DOHH2 (cell line): ENCODE data around the gene MINAR1.

Experiments
- H3F3A ChIP-seq: fragments of 200-600 bp; sonication (generic), shearing (Covaris generic); 2 replicates; pipeline ENCODE4 v1.6.0; 2016; ENCODE audit warnings: antibody characterized with exemption, mild to moderate bottlenecking; ENCODE audit not compliant: control insufficient read depth, insufficient read depth
- H3K27ac ChIP-seq: fragments of 200-600 bp; sonication (generic); 2 replicates; pipeline ENCODE4 v1.5.1; 2014; ENCODE audit warnings: low read depth, mild to moderate bottlenecking, low read length, moderate library complexity
- H3K27me3 ChIP-seq: fragments of 200-600 bp; sonication (generic); 2 replicates; pipeline ENCODE4 v1.6.1; 2014; ENCODE audit warnings: mild to moderate bottlenecking, low read length, mixed read lengths; ENCODE audit not compliant: control insufficient read depth
- H3K36me3 ChIP-seq: fragments of 200-600 bp; sonication (generic); 2 replicates; pipeline ENCODE4 v1.6.1; 2014; ENCODE audit warnings: mild to moderate bottlenecking, low read length, moderate library complexity, mixed read lengths; ENCODE audit not compliant: control insufficient read depth
- H3K4me1 ChIP-seq: fragments of 200-600 bp; sonication (generic); 2 replicates; pipeline ENCODE4 v1.6.1; 2014; ENCODE audit warnings: mild to moderate bottlenecking, low read length, mixed read lengths; ENCODE audit not compliant: control insufficient read depth
- H3K4me2 ChIP-seq: fragments of 200-600 bp; sonication (generic); 2 replicates; pipeline ENCODE4 v1.6.0; 2014; ENCODE audit warnings: mild to moderate bottlenecking, low read length, moderate library complexity
- H3K4me3 ChIP-seq: fragments of 200-600 bp; sonication (generic); 2 replicates; pipeline ENCODE4 v1.5.1; 2014; ENCODE audit warnings: mild to moderate bottlenecking, low read length, mixed read lengths
- H3K79me2 ChIP-seq: fragments of 200-600 bp; sonication (generic); 2 replicates; pipeline ENCODE4 v1.6.1; 2014; ENCODE audit warnings: mild to moderate bottlenecking, low read length, mixed read lengths; ENCODE audit not compliant: control insufficient read depth
- H3K9me2 ChIP-seq: fragments of 200-600 bp; sonication (generic); replicated peaks from 2 replicates; pipeline ENCODE4 v1.6.1; 2014; ENCODE audit warnings: mild to moderate bottlenecking, low read length, mixed read lengths; ENCODE audit not compliant: control insufficient read depth
- H3K9me3 ChIP-seq: fragments of 200-600 bp; sonication (generic); 2 replicates; pipeline ENCODE4 v1.6.1; 2014; ENCODE audit warnings: antibody characterized with exemption, low read length, mixed read lengths; ENCODE audit not compliant: control insufficient read depth, insufficient read depth
- H4K20me1 ChIP-seq: fragments of 200-600 bp; sonication (generic); 2 replicates; pipeline ENCODE4 v1.6.0; 2014; ENCODE audit warnings: low read depth, mild to moderate bottlenecking, antibody characterized with exemption, low read length, moderate library complexity; ENCODE audit not compliant: control insufficient read depth, insufficient read depth
- CTCF ChIP-seq: fragments of 200-600 bp; sonication (generic); IDR thresholded peaks from one replicate; pipeline ENCODE4 v1.5.1; 2014; ENCODE audit warnings: antibody characterized with exemption, mild to moderate bottlenecking, low read depth, low read length; ENCODE audit not compliant: poor library complexity, severe bottlenecking
- EZH2phosphoT487 ChIP-seq: fragments of 200-600 bp; sonication (generic); IDR thresholded peaks from 2 replicates; pipeline ENCODE4 v1.6.1; 2017; ENCODE audit warnings: borderline replicate concordance, mild to moderate bottlenecking, antibody characterized with exemption, low read length, moderate library complexity, mixed read lengths

Gene MINAR1

DNA sequence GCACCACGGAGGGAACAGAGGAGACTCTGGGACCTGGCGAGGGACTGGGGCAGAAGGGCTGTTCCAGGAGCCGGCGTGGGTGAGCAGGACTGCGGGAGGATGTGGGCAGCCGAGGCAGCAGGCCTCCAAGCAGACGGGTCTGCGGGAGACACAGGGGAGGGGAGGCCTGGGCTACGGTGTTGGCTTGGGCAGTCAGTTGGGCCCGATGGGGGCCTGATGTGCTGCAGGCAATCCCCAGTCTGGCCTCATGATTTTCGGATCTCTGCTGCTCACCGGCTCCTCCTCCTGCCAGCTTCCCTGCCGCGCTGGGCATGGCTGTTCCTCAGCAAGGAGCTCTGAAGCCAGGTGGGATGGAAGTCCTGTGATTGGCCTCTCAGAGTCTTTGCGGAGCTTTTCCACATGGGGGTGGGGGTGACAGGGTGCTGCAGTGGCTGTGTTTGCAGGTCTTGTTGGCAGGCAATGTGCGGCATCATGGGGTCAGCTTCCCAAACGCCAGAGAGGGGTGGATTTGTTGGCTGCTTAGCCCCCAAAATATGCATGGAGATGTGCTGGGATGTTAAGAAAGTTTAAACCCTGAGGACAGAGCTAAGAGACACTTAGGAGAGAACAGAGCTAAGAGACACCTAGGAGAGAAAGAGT, 19.3 kb downstream of the MINAR1 start:
- peaks cover 3% of the 10 kb centered on the region; the same call in 1 of the 2 replicates for H3K4me1 ChIP-seq
- H3K9me3 ChIP-seq = no peaks in the 10 kb centered on the region; the same call in 1 of the 2 replicates
- no peak overlapping the region for H3K4me3 ChIP-seq
- no peaks in the 10 kb centered on the region for H3F3A ChIP-seq
- no peak overlapping the region for H3K27ac ChIP-seq
- H3K79me2 ChIP-seq = no peaks in the 10 kb centered on the region
- no peaks in the 10 kb centered on the region for H3K27me3 ChIP-seq
- no peaks in the 10 kb centered on the region for H3K9me2 ChIP-seq
- TF ChIP-seq CTCF = no peak
- no peak for TF ChIP-seq EZH2phosphoT487
- H3K4me2 ChIP-seq = no peak overlapping the region
- H4K20me1 ChIP-seq = no peaks in the 10 kb centered on the region
- H3K36me3 ChIP-seq = no peaks in the 10 kb centered on the region

- Histone ChIP-seq H3K4me2 (no peak overlapping the region), H3K36me3 (no peaks in the 10 kb centered on the region)
- no peak for TF ChIP-seq CTCF
- TF ChIP-seq EZH2phosphoT487 = no peak
Observed at GRCh38 chr15:79452244-79453051, 20.3 kb downstream of the MINAR1 start.

DNA sequence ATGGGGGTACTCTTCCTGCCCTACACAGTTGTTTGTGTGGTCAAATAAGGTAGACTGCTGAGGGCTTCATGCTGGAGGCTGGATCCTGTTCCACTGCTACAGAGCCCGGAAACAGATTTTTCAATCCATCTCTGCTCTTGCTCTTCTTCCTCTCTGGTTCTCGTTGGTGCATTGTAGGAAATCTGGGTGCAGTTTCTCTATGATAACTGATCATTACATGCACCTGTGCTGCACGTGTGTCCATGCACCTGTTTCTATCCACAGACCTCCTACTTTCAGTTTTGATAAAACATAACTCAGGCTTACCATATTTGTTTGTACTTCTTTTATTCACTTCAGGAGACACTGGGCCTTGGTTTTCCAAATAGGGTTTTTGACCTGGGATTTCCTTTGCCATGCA, 21.3 kb downstream of the MINAR1 start:
- no peaks in the 10 kb centered on the region for H3K9me3 ChIP-seq
- peaks cover 3% of the 10 kb centered on the region; the same call in 1 of the 2 replicates for H3K4me1 ChIP-seq
- no peaks in the 10 kb centered on the region for H3K36me3 ChIP-seq
- no peaks in the 10 kb centered on the region for H3K27me3 ChIP-seq
- no peak overlapping the region for H3K4me3 ChIP-seq
- no peak for TF ChIP-seq EZH2phosphoT487
- no peak for TF ChIP-seq CTCF
- no peak overlapping the region for H3K4me2 ChIP-seq
- no peaks in the 10 kb centered on the region for H4K20me1 ChIP-seq
- H3F3A ChIP-seq = no peaks in the 10 kb centered on the region
- H3K79me2 ChIP-seq = no peaks in the 10 kb centered on the region
- H3K27ac ChIP-seq = no peak overlapping the region
- no peaks in the 10 kb centered on the region for H3K9me2 ChIP-seq

More at GRCh38 chr15:79452244-79453051, 20.3 kb downstream of the MINAR1 start:
- Histone ChIP-seq H3K79me2 (no peaks in the 10 kb centered on the region), H3F3A (no peaks in the 10 kb centered on the region), H4K20me1 (no peaks in the 10 kb centered on the region), H3K4me3 (no peak overlapping the region), H3K27ac (no peak overlapping the region), H3K9me2 (no peaks in the 10 kb centered on the region), H3K27me3 (no peaks in the 10 kb centered on the region), H3K4me1 (peaks cover 3% of the 10 kb centered on the region; the same call in 1 of the 2 replicates), H3K9me3 (no peaks in the 10 kb centered on the region)
